KMS-11 (cell line): ENCODE measurements around the gene ERC2.

Experiments
- H2AFZ ChIP-seq: fragments of 200-600 bp; sonication (generic); 2 replicates; pipeline ENCODE4 v1.6.1; 2016; ENCODE audit warnings: antibody characterized with exemption, mixed run types, low read depth
- H3K27ac ChIP-seq: fragments of 200-600 bp; sonication (generic); 2 replicates; pipeline ENCODE4 v1.6.1; 2016; ENCODE audit warnings: mild to moderate bottlenecking, mixed run types
- H3K27me3 ChIP-seq: fragments of 200-600 bp; sonication (generic); 2 replicates; pipeline ENCODE4 v1.6.1; 2017; ENCODE audit warnings: mild to moderate bottlenecking, low read depth, mixed run types, moderate library complexity; ENCODE audit not compliant: insufficient read depth
- H3K36me3 ChIP-seq: fragments of 200-600 bp; sonication (generic); 2 replicates; pipeline ENCODE4 v1.6.1; 2017; ENCODE audit warnings: mild to moderate bottlenecking, mixed run types; ENCODE audit not compliant: insufficient read depth
- H3K4me1 ChIP-seq: fragments of 200-600 bp; sonication (generic); 2 replicates; pipeline ENCODE4 v1.6.1; 2016; ENCODE audit warnings: mild to moderate bottlenecking, low read depth, mixed run types; ENCODE audit not compliant: poor library complexity, severe bottlenecking
- H3K4me2 ChIP-seq: fragments of 200-600 bp; sonication (generic); 2 replicates; pipeline ENCODE4 v1.7.0; 2016; ENCODE audit warnings: mild to moderate bottlenecking, mixed run types
- H3K4me3 ChIP-seq: fragments of 200-600 bp; sonication (generic); IDR thresholded peaks from 2 replicates; pipeline ENCODE4 v1.6.1; 2017; ENCODE audit warnings: low read depth, low read length, mixed read lengths; ENCODE audit not compliant: insufficient read depth
- H3K79me2 ChIP-seq: fragments of 200-600 bp; sonication (generic); 2 replicates; pipeline ENCODE4 v1.6.1; 2016; ENCODE audit warnings: low read depth, mixed run types; ENCODE audit not compliant: insufficient read depth
- H3K9ac ChIP-seq: fragments of 200-600 bp; sonication (generic); 2 replicates; pipeline ENCODE4 v1.6.1; 2016; ENCODE audit warnings: mild to moderate bottlenecking, mixed run types
- H4K20me1 ChIP-seq: fragments of 200-600 bp; sonication (generic); 2 replicates; pipeline ENCODE4 v1.6.1; 2016; ENCODE audit warnings: mild to moderate bottlenecking, mixed run types; ENCODE audit not compliant: insufficient read depth
- CTCF ChIP-seq: fragments of 200-600 bp; sonication (generic); conservative IDR thresholded peaks from 2 replicates; pipeline ENCODE4 v1.6.1; 2017; ENCODE audit warnings: low read depth, mild to moderate bottlenecking, antibody characterized with exemption, low read length, moderate library complexity, mixed read lengths

Gene ERC2

DNA sequence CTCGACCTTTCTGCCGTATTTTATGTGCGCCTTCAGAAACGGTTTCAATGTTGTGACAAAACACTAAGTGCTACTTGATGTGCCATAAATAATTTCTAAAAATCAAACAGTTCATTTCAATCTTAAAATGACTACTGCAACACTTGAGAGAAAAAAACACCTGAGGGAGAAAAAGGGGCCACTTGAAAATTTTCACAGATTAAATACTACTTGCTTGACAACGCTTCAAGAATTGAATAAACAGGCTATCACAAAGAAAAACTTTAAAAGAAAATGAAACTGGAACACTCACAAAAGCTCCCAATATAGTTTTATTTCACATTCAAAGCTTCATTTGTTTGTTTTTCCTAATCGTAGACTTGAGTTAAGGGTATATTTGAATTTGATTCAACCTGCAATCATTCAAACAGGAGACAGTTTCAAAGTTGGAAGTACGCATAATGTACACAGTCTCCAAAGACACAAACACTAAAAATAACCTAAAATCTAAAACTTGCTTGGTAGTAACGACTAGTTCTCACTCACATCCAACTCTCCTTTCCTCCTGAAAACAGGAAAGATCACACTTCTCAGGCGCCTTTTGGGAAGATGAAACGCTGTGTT is 380.7 kb downstream of the ERC2 start:
- no peak overlapping the region for H3K4me3 ChIP-seq
- no peaks in the 10 kb centered on the region for H3K27me3 ChIP-seq
- H2AFZ ChIP-seq: no peak overlapping the region
- no peak overlapping the region for H3K4me2 ChIP-seq
- H4K20me1 ChIP-seq: no peaks in the 10 kb centered on the region
- no peak overlapping the region for H3K27ac ChIP-seq
- TF ChIP-seq CTCF: no peak
- H3K9ac ChIP-seq: no peak overlapping the region
- H3K36me3 ChIP-seq: no peaks in the 10 kb centered on the region
- H3K79me2 ChIP-seq: no peaks in the 10 kb centered on the region
- H3K4me1 ChIP-seq: peaks cover 7% of the 10 kb centered on the region

- Histone ChIP-seq H3K4me1 (peaks cover 7% of the 10 kb centered on the region), H3K27me3 (no peaks in the 10 kb centered on the region), H4K20me1 (no peaks in the 10 kb centered on the region), H3K4me3 (no peak overlapping the region), H2AFZ (no peak overlapping the region), H3K9ac (no peak overlapping the region), H3K79me2 (no peaks in the 10 kb centered on the region), H3K27ac (no peak overlapping the region), H3K4me2 (no peak overlapping the region), H3K36me3 (no peaks in the 10 kb centered on the region)
- TF ChIP-seq CTCF: no peak
Observed at GRCh38 chr3:56086355-56086754, 381.9 kb downstream of the ERC2 start.

- Histone ChIP-seq H3K27ac (no peak overlapping the region), H3K27me3 (no peaks in the 10 kb centered on the region)
Observed at GRCh38 chr3:56081246-56081645, 387.0 kb downstream of the ERC2 start.

DNA sequence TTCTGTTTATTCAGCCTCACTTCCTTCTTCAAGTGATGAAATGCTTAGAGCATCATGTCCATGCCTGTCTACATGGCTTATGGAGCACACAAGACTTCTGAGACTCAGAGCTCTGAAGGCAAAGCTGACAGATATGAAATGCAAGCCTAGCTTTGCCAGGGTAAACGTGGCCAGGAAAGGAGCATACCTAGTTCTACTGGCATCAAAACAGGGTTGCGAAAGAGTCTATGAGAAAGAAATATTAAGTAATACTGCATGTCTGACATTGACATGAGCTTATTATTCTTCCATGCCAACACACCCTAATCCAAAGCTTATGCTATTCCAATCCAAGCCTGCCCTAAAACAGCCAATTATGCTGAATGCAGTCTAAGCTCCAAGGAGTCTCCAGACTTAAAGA is 391.5 kb downstream of the ERC2 start:
- H3K9ac ChIP-seq: no peak overlapping the region
- no peaks in the 10 kb centered on the region for H3K27me3 ChIP-seq
- no peak overlapping the region for H3K4me2 ChIP-seq
- H3K27ac ChIP-seq: no peak overlapping the region
- no peak overlapping the region for H3K4me3 ChIP-seq
- no peaks in the 10 kb centered on the region for H3K4me1 ChIP-seq
- H3K36me3 ChIP-seq: no peaks in the 10 kb centered on the region
- no peaks in the 10 kb centered on the region for H4K20me1 ChIP-seq
- no peak overlapping the region for H2AFZ ChIP-seq
- H3K79me2 ChIP-seq: no peaks in the 10 kb centered on the region
- TF ChIP-seq CTCF: no peak

More at GRCh38 chr3:56081246-56081645, 387.0 kb downstream of the ERC2 start:
- no peaks in the 10 kb centered on the region for H3K79me2 ChIP-seq
- H2AFZ ChIP-seq: no peak overlapping the region
- H3K9ac ChIP-seq: no peak overlapping the region
- H3K36me3 ChIP-seq: no peaks in the 10 kb centered on the region
- no peaks in the 10 kb centered on the region for H4K20me1 ChIP-seq
- no peak for TF ChIP-seq CTCF
- H3K4me2 ChIP-seq: no peak overlapping the region
- H3K4me3 ChIP-seq: no peak overlapping the region
- H3K4me1 ChIP-seq: peaks cover 3% of the 10 kb centered on the region
